Gastroesophageal sphincter (tissue), 4 donors: ENCODE data around the gene PSPH. TPM values are rescaled to one million over a fixed set of nuclear protein-coding genes. Genes with fewer than 3 reads are reported as not detected.

Experiments used
- ATAC-seq: fragments of 150-250 bp; one replicate; pipeline ENCODE4 v1.9.1; 2016; ENCODE audit warnings: mild to moderate bottlenecking, moderate library complexity
- H3K27ac ChIP-seq, 4 donors: fragments of 200-600 bp; sonication (generic) in 3 of 4; 1 replicate in 3 of 4; 2 replicates in 1 of 4; pipeline ENCODE4 v1.5.1; 2016 to 2019
- H3K27me3 ChIP-seq: fragments of 200-600 bp; sonication (generic); one replicate; pipeline ENCODE4 v1.5.1; 2019
- H3K36me3 ChIP-seq, 2 donors: fragments of 200-600 bp; sonication (generic); one replicate each; pipeline ENCODE4 v1.5.1; 2019; ENCODE audit warnings: control low read depth in 1 of 2
- H3K4me1 ChIP-seq, 3 donors: fragments of 200-600 bp; sonication (generic); 1 replicate in 2 of 3; 2 replicates in 1 of 3; pipeline ENCODE4 v1.5.1; 2016 to 2019; ENCODE audit warnings: control low read depth in 2 of 3
- H3K4me3 ChIP-seq, 2 donors: fragments of 200-600 bp; sonication (generic); one replicate each; pipeline ENCODE4 v1.5.1; 2019; ENCODE audit warnings: mild to moderate bottlenecking in 1 of 2, moderate library complexity in 1 of 2
- H3K9me3 ChIP-seq, 3 donors: fragments of 200-600 bp; sonication (generic); one replicate each; pipeline ENCODE4 v1.5.1; 2017 to 2019; ENCODE audit warnings: control low read depth in 2 of 3
- CTCF ChIP-seq, 4 experiments: fragments of 200-600 bp in 2 of 4; fragments of 450-650 bp in 2 of 4; sonication (generic) in 1 of 4; IDR thresholded peaks; one replicate each; pipeline ENCODE4 v1.5.1; 2017 to 2019; ENCODE audit warnings: antibody characterized with exemption in 4 of 4, mild to moderate bottlenecking in 2 of 4, moderate library complexity in 2 of 4
- EP300 ChIP-seq: sonication (generic); formaldehyde crosslinking; IDR thresholded peaks from one replicate; pipeline ENCODE4 v1.6.1; 2017; ENCODE audit warnings: antibody characterized with exemption, mild to moderate bottlenecking
- POLR2A ChIP-seq, 2 donors: fragments of 450-650 bp; IDR thresholded peaks; one replicate each; pipeline ENCODE4 v1.6.1; 2017; ENCODE audit warnings: antibody characterized with exemption in 2 of 2, mild to moderate bottlenecking in 2 of 2, moderate library complexity in 1 of 2
- POLR2AphosphoS5 ChIP-seq: sonication (generic); formaldehyde crosslinking; IDR thresholded peaks from one replicate; pipeline ENCODE4 v1.6.1; 2017; ENCODE audit warnings: antibody characterized with exemption
- WGBS, 2 donors: methylation state at CpG; one replicate each; pipeline ENCODE4 v1.1.5; 2018; ENCODE audit warnings: low coverage in 1 of 2; 5-methylcytosine and 5-hydroxymethylcytosine counted together
- total RNA-seq, 4 donors: library from RNA; depleted of rRNA; stranded (reverse); fragments of >200 nt; gene quantifications; one replicate each; pipeline ENCODE4 v1.1.0, GENCODE V29; 2016

The PSPH gene
- total RNA-seq, 4 donors from 2014 or later: 6.9 to 13.5 (median 8.6) TPM

GRCh38 chr7:56003749-56004148, 47.5 kb downstream of the PSPH start:
- no peak overlapping the region for H3K4me3 ChIP-seq
- peaks cover 0 to 8% (median 0%) of the 10 kb centered on the region in 3 donors for H3K4me1 ChIP-seq
- no peaks in the 10 kb centered on the region for H3K27me3 ChIP-seq
- ATAC-seq: no peak
- peaks cover 0 to 26% of the 10 kb centered on the region in 2 donors for H3K36me3 ChIP-seq
- no peak for TF ChIP-seq CTCF (IDR thresholded peaks at IDR 0.05)
- TF ChIP-seq POLR2A (IDR thresholded peaks at IDR 0.05): no peak
- TF ChIP-seq EP300: no peak
- TF ChIP-seq POLR2AphosphoS5: no peak
- H3K9me3 ChIP-seq: no peaks in the 10 kb centered on the region
- no peak overlapping the region for H3K27ac ChIP-seq
- 60 to 67% methylated on average over 1 to 3 of the region's 4 CpGs for WGBS, 2 donors

GRCh38 chr7:55996856-55997500, 54.3 kb downstream of the PSPH start:
- H3K4me1 ChIP-seq: no peaks in the 10 kb centered on the region
- H3K4me3 ChIP-seq: no peak overlapping the region
- ATAC-seq: no peak
- H3K27me3 ChIP-seq: no peaks in the 10 kb centered on the region
- TF ChIP-seq POLR2A (IDR thresholded peaks at IDR 0.05) (no peak), CTCF (IDR thresholded peaks at IDR 0.05) (no peak)
- H3K9me3 ChIP-seq: no peaks in the 10 kb centered on the region
- no peak overlapping the region for H3K27ac ChIP-seq
- peaks cover 0 to 89% of the 10 kb centered on the region in 2 donors for H3K36me3 ChIP-seq
- WGBS, 2 donors: 73 to 88% methylated on average over 4 to 5 of the region's 8 CpGs

GRCh38 chr7:55992346-55992745, 58.9 kb downstream of the PSPH start:
- H3K9me3 ChIP-seq: no peaks in the 10 kb centered on the region
- no peaks in the 10 kb centered on the region for H3K27me3 ChIP-seq
- no peak for TF ChIP-seq CTCF (IDR thresholded peaks at IDR 0.05)
- no peak for TF ChIP-seq EP300
- TF ChIP-seq POLR2AphosphoS5: no peak
- no peak for TF ChIP-seq POLR2A (IDR thresholded peaks at IDR 0.05)
- WGBS, 2 donors: 70 to 75% methylated on average over 2 to 3 of the region's 3 CpGs
- no peak overlapping the region for H3K4me3 ChIP-seq
- ATAC-seq: no peak
- H3K4me1 ChIP-seq: no peaks in the 10 kb centered on the region
- no peak overlapping the region for H3K27ac ChIP-seq
- H3K36me3 ChIP-seq: peaks cover 0 to 99% of the 10 kb centered on the region in 2 donors

- Histone ChIP-seq H3K9me3 (no peaks in the 10 kb centered on the region), H3K27me3 (no peaks in the 10 kb centered on the region), H3K4me1 (peaks cover 0 to 3% (median 0%) of the 10 kb centered on the region in 3 donors), H3K36me3 (peaks cover 0 to 100% of the 10 kb centered on the region in 2 donors), H3K4me3 (no peak overlapping the region), H3K27ac (no peak overlapping the region)
- ATAC-seq: no peak
- 88 to 92% methylated on average over 3 of the region's 3 CpGs for WGBS, 2 donors
- TF ChIP-seq EP300 (no peak), POLR2A (IDR thresholded peaks at IDR 0.05) (no peak), CTCF (IDR thresholded peaks at IDR 0.05) (no peak), POLR2AphosphoS5 (no peak)
These were observed 67.7 kb downstream of the PSPH start for GRCh38 chr7:55983537-55983936.

- TF ChIP-seq POLR2AphosphoS5: no peak
- TF ChIP-seq CTCF (IDR thresholded peaks at IDR 0.05): no peak
- TF ChIP-seq EP300: no peak
- no peak for TF ChIP-seq POLR2A (IDR thresholded peaks at IDR 0.05)
- no peak for ATAC-seq
- H3K27ac ChIP-seq: no peak overlapping the region
- no peak overlapping the region for H3K4me3 ChIP-seq
- no peaks in the 10 kb centered on the region for H3K27me3 ChIP-seq
- peaks cover 0 to 35% (median 0%) of the 10 kb centered on the region in 3 donors for H3K4me1 ChIP-seq
- H3K9me3 ChIP-seq: no peaks in the 10 kb centered on the region
- peaks cover 0 to 76% of the 10 kb centered on the region in 2 donors for H3K36me3 ChIP-seq
- whole genome bisulfite sequencing, 2 donors: 78 to 92% methylated on average over 3 of the region's 3 CpGs
These were observed 71.0 kb downstream of the PSPH start for GRCh38 chr7:55980266-55980665.
